NCI-H2081 (cell line): ENCODE results near the gene CTDSPL.

Experiments
- DNase-seq, 2 experiments: peaks; one replicate each; lab custom pipeline; 2025; lab: John Stamatoyannopoulos, UW

The CTDSPL gene

GRCh38 chr3:37988931-37989525 is 127.3 kb downstream of the CTDSPL start:
- DNase-seq = no peak

- no peak for DNase-seq
Measured at GRCh38 chr3:37989821-37990480, 128.3 kb downstream of the CTDSPL start.

GRCh38 chr3:37990527-37990926 is 128.8 kb downstream of the CTDSPL start, which contains the start of gene VILL:
VILL (plus strand) TSS chr3:37990786; CDS start chr3:37993673, 2,887 bp downstream.
- no peak for DNase-seq

- no peak for DNase-seq
Measured at GRCh38 chr3:37991109-37991508, 129.4 kb downstream of the CTDSPL start.

- no peak for DNase-seq
Measured at GRCh38 chr3:37991823-37992222, 130.1 kb downstream of the CTDSPL start.

GRCh38 chr3:37992271-37993066 is 130.8 kb downstream of the CTDSPL start:
- no peak for DNase-seq

GRCh38 chr3:37993067-37993455 is 131.4 kb downstream of the CTDSPL start:
- no peak for DNase-seq

GRCh38 chr3:37993460-37993819 is 131.8 kb downstream of the CTDSPL start:
- no peak for DNase-seq

GRCh38 chr3:37993820-37994638 is 132.3 kb downstream of the CTDSPL start:
- no peak for DNase-seq

GRCh38 chr3:37994639-37994972 is 132.9 kb downstream of the CTDSPL start:
- DNase-seq = no peak

- DNase-seq = no peak
Measured at GRCh38 chr3:37995652-37996641, 134.3 kb downstream of the CTDSPL start.

GRCh38 chr3:37996785-37997301 is 135.2 kb downstream of the CTDSPL start:
- DNase-seq = peak; percentile 22 to 37

GRCh38 chr3:37997342-37997741 is 135.7 kb downstream of the CTDSPL start:
- DNase-seq = no peak

- DNase-seq = no peak
Measured at GRCh38 chr3:37997791-37998370, 136.2 kb downstream of the CTDSPL start.

- DNase-seq = no peak
Measured at GRCh38 chr3:37999836-38000235, 138.2 kb downstream of the CTDSPL start.

- no peak for DNase-seq
Measured at GRCh38 chr3:38000242-38000916, 138.7 kb downstream of the CTDSPL start.

- DNase-seq = no peak
Measured at GRCh38 chr3:38000965-38001455, 139.3 kb downstream of the CTDSPL start.

GRCh38 chr3:38001456-38002081 is 139.9 kb downstream of the CTDSPL start:
- no peak for DNase-seq

GRCh38 chr3:38002291-38002876 is 140.7 kb downstream of the CTDSPL start:
- no peak for DNase-seq
